Right lobe of liver (tissue), 6 donors: ENCODE measurements around the gene HIGD1A. TPM values are rescaled to one million over a fixed set of nuclear protein-coding genes. Genes with fewer than 3 reads are reported as not detected.

Source experiments
- ATAC-seq, 4 donors: fragments of 200-7000 bp; cut with Tn5 transposase; one replicate each; pipeline ENCODE4 v1.9.1; 2020; ENCODE audit warnings: mild to moderate bottlenecking in 4 of 4, moderate library complexity in 4 of 4
- DNase-seq, 3 donors: peaks; one replicate each; pipeline ENCODE4 v3.0.0-alpha.2; 2020
- H3K27ac ChIP-seq, 3 donors: fragments of 200-600 bp; one replicate each; pipeline ENCODE4 v1.8.0; 2022
- H3K27me3 ChIP-seq, 2 donors: fragments of 200-600 bp; one replicate each; pipeline ENCODE4 v1.8.0; 2022
- H3K36me3 ChIP-seq, 4 donors: fragments of 200-600 bp; sonication (generic) in 1 of 4; one replicate each; pipeline versions ENCODE4 v1.5.1 to v1.8.0; 2017 to 2022; ENCODE audit warnings: control low read depth in 1 of 4
- H3K4me1 ChIP-seq, 4 donors: fragments of 200-600 bp; sonication (generic) in 1 of 4; one replicate each; pipeline versions ENCODE4 v1.5.1 to v1.8.0; 2017 to 2022; ENCODE audit warnings: control low read depth in 1 of 4
- H3K4me3 ChIP-seq, 3 donors: fragments of 200-600 bp; one replicate each; pipeline ENCODE4 v1.8.0; 2022
- H3K9me3 ChIP-seq, 4 donors: fragments of 200-600 bp; sonication (generic) in 1 of 4; one replicate each; pipeline versions ENCODE4 v1.5.1 to v1.8.0; 2017 to 2022; ENCODE audit warnings: control low read depth in 1 of 4
- CTCF ChIP-seq, 4 donors: fragments of 200-600 bp in 3 of 4; fragments of 450-650 bp in 1 of 4; IDR thresholded peaks; one replicate each; pipeline versions ENCODE4 v1.5.1 to v1.8.0; 2016 to 2022; ENCODE audit warnings: antibody characterized with exemption in 4 of 4, mild to moderate bottlenecking in 2 of 4
- POLR2A ChIP-seq: fragments of 450-650 bp; IDR thresholded peaks from one replicate; pipeline ENCODE4 v1.6.1; 2017; ENCODE audit warnings: antibody characterized with exemption, mild to moderate bottlenecking
- WGBS: methylation state at CpG from one replicate; pipeline ENCODE4 v1.1.6; 2018; ENCODE audit warnings: low coverage, low lambda C conversion rate; ENCODE audit not compliant: insufficient coverage; ENCODE audit errors: missing lambda C conversion rate; 5-methylcytosine and 5-hydroxymethylcytosine counted together
- intact Hi-C, 2 donors: fragments of 100-400 bp; cut with DNase I; formaldehyde crosslinking; loops; one replicate each; pipeline versions ENCODE4 v1.11.2 to v1.14.1; 2022
- total RNA-seq, 6 experiments: library from RNA; depleted of rRNA in 2 of 6; stranded (reverse); fragments of >200 nt in 2 of 6; fragmentation: NEBNext Ultra II Directional in 3 of 6; extraction: Animal tissue kit (Norgen Biotek cat#: 25700) in 3 of 6; gene quantifications; one replicate each; pipeline versions ENCODE4 v1.1.0 to v1.2.4, GENCODE V29; 2016 to 2023
- donor health status: DM: no; HTN: yes; CAD: no.
- donor health status: DM: no; HTN: no; CAD: no.
- donor health status: DM: no; HTN: no; CAD: no.
- donor health status: DM: no; HTN: yes; CAD: no.
- donor health status: DM: no; HTN: yes; CAD: no.

The HIGD1A gene
- total RNA-seq, 6 experiments from 2014 or later, result 104 to 348 (median 175) TPM

GRCh38 chr3:42773409-42773751 lies 30.9 kb downstream of the HIGD1A start:
- Histone ChIP-seq H3K4me3 (peak overlapping the region; percentile 27 to 51 (median 36)), H3K36me3 (no peaks in the 10 kb centered on the region), H3K27me3 (no peaks in the 10 kb centered on the region), H3K9me3 (no peaks in the 10 kb centered on the region), H3K4me1 (peaks cover 0 to 6% (median 3%) of the 10 kb centered on the region in 4 donors), H3K27ac (peak overlapping the region in 2 of 3 donors; percentile 50 to 63)
- intact Hi-C loops, result no loop called here
- DNase-seq (no peak), ATAC-seq (no peak)
- 7% methylated on average over 6 of the region's 6 CpGs for WGBS
- TF ChIP-seq POLR2A, result no peak
- no peak for TF ChIP-seq CTCF (IDR thresholded peaks at IDR 0.05)

DNA sequence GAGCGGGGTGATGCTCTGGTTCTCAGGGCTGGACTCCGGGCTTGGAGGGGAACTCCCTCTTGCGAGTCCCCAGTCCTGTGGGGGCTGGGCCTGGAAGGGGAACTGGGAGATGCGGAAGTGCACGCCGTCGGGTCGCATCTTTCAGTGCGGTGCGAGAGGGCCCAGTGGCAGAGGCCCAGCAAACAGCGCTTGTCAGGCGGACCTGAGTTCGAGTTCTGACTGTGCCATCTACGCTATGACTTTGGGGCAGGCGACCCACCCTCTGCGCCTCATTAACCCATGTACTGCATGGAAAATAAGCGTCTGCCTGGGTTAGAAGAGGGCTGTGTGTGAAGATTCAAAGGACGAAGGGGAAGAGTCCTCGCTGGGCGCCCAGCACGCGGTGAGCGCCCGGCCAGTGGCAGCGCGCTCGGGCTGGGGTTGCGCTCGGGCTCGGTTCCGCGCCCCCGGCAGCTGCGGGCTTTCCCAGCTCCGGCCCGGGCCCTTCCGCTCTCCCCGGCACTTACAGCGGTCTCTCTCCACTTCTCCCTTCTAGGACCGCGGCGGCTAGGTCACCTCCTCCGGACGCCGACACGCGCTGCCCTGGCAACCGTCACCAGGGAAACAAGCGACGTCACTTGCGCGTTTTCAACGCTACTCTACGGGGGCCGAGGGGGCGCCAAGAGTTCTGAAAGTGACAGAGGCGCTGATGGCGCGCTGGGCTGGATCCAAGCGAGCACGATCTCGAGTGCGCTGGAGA lies 31.5 kb downstream of the HIGD1A start, which contains the start of gene CCDC13:
Gene CCDC13 (minus strand): TSS at position 584 of the 739 bp plus-strand sequence. CDS start 14,908 bp downstream, outside the sequence.
- Histone ChIP-seq H3K4me1 (peaks cover 0 to 1% (median under 1%) of the 10 kb centered on the region in 4 donors), H3K27me3 (no peaks in the 10 kb centered on the region), H3K27ac (peak within 1 kb of the TSS in 2 of 3 donors; percentile 50 to 63), H3K9me3 (no peaks in the 10 kb centered on the region), H3K4me3 (peak within 1 kb of the TSS; percentile 27 to 51 (median 36)), H3K36me3 (no peaks in the 10 kb centered on the region)
- DNase-seq, result peak; percentile 96 to 98 (median 96)
- peak; percentile 92 to 97 (median 96) for ATAC-seq
- 6% methylated on average over 30 of the region's 63 CpGs for WGBS
- intact Hi-C loops, result no loop called here
- TF ChIP-seq CTCF (IDR thresholded peaks at IDR 0.05) (no peak), POLR2A (peak; percentile 47)

DNA sequence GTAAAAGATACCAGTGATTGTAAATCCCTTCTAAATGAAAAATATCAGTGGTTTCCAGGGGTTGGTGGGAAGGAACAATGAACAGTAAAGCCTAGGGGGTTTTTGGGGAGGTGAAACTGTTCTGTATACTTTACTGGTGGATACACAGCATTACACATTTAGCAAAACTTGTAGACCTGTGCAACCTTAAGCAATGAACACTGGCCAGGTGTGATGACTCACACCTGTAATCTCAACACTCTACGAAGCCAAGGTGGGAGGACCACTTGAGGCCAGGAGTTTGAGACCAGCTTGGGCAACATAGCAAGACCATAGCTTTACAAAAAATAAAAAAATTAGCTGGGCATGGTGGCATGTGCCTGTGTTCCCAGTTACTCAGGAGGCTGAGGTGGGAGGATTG lies 33.0 kb downstream of the HIGD1A start:
- H3K36me3 ChIP-seq, result no peaks in the 10 kb centered on the region

DNA sequence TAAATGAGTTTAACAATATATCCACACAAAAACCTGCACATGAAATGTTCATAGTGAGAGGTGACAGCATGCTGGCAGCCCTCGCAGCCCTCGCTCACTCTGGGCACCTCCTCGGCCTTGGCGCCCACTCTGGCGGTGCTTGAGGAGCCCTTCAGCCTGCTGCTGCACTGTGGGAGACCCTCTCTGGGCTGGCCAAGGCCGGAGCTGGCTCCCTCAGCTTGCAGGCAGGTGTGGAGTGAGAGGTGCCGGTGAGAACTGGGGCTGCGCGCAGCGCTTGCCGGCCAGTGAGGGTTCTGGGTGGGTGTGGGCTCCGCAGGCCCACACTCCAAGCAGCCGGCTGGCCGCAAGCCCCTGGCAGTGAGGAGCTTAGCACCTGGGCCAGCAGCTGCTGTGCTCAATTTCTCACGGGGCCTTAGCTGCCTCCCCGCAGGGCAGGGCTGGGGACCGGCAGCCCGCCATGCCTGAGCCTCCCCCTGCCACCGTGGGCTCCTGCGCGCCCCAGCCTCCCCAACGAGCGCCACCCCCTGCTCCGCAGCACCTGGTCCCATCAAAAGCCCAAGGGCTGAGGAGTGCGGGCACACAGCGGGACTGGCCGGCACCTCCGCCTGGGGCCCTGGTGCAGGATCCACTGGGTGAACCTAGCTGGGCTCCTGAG lies 34.7 kb downstream of the HIGD1A start:
- intact Hi-C loops, result no loop called here
- no peak for TF ChIP-seq POLR2A
- TF ChIP-seq CTCF (IDR thresholded peaks at IDR 0.05), result no peak
- 80% methylated on average over 2 of the region's 28 CpGs for WGBS
- no peaks in the 10 kb centered on the region for H3K36me3 ChIP-seq
- DNase-seq, result no peak
- H3K4me1 ChIP-seq, result no peaks in the 10 kb centered on the region
- no peaks in the 10 kb centered on the region for H3K27me3 ChIP-seq
- no peak overlapping the region for H3K27ac ChIP-seq
- no peak for ATAC-seq
- no peak overlapping the region for H3K4me3 ChIP-seq
- H3K9me3 ChIP-seq, result no peaks in the 10 kb centered on the region

More for the DNA sequence above, 33.0 kb downstream of the HIGD1A start:
- no peaks in the 10 kb centered on the region for H3K4me1 ChIP-seq
- ATAC-seq (no peak), DNase-seq (no peak)
- no peak overlapping the region for H3K27ac ChIP-seq
- H3K27me3 ChIP-seq, result no peaks in the 10 kb centered on the region
- intact Hi-C loops, result no loop called here
- no peak overlapping the region for H3K4me3 ChIP-seq
- TF ChIP-seq CTCF (IDR thresholded peaks at IDR 0.05) (no peak), POLR2A (no peak)
- H3K9me3 ChIP-seq, result no peaks in the 10 kb centered on the region
- 78% methylated on average over 1 of the region's 1 CpG for WGBS
